GM15510 (cell line): ENCODE results near the gene CCDC88B.

Experiments used
- POLR2A ChIP-seq: IDR thresholded peaks from 3 replicates; pipeline ENCODE4 v1.6.1; 2011; ENCODE audit warnings: borderline replicate concordance; ENCODE audit not compliant: insufficient read length; ENCODE audit errors: extremely low read depth

CCDC88B gene

GRCh38 chr11:64342869-64343745 lies 3.1 kb downstream of the CCDC88B start:
- TF ChIP-seq POLR2A = no peak

- TF ChIP-seq POLR2A = no peak
Observed at GRCh38 chr11:64343767-64344559, 4.0 kb downstream of the CCDC88B start.

DNA sequence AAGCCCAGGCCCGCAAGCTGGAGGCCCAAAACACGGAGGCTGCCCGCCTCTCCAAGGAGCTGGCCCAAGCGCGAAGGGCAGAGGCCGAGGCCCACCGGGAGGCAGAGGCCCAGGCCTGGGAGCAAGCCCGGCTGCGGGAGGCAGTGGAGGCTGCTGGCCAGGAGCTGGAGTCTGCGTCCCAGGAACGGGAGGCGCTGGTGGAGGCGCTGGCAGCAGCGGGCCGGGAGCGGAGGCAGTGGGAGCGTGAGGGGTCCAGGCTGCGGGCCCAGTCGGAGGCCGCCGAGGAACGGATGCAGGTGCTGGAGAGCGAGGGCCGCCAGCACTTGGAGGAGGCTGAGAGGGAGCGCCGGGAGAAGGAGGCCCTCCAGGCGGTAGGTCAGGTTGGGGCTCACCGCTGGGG lies 4.8 kb downstream of the CCDC88B start:
- no peak for TF ChIP-seq POLR2A

DNA sequence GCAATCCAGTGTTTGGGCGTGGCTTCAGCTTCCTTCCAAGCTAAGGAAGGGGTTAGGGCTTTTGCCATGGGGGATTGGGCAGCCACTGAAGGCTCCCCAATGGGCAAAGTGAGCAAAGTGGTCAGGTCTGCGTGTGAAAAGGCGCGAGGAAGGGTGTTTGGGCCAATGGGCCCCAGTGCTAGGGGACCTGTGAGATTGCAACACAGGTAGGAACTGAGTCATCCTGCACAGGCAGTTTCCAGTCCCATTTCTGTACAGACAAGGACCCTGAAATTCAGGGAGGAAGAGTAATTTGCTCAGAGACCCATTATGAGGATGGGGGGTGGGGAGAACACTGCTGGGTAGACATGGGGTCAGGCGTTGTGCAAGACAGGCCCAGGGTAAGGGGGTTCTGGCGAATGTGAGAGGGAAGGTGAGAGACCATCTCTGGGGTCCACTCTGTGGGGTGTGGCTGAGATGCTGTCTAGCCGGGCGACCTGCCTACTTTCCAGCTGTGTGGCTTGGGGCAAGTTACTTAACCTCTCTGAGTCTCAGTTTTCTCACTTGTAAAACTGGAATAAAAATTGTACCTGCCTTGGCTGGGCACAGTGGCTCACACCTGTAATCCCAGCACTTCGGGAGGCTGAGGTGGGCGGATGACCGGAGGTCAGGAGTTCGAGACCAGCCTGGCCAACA lies 7.3 kb downstream of the CCDC88B start:
- no peak for TF ChIP-seq POLR2A

- no peak for TF ChIP-seq POLR2A
Observed at GRCh38 chr11:64348383-64349024, 8.5 kb downstream of the CCDC88B start.

- TF ChIP-seq POLR2A = no peak
Observed at GRCh38 chr11:64349025-64349387, 9.0 kb downstream of the CCDC88B start.

DNA sequence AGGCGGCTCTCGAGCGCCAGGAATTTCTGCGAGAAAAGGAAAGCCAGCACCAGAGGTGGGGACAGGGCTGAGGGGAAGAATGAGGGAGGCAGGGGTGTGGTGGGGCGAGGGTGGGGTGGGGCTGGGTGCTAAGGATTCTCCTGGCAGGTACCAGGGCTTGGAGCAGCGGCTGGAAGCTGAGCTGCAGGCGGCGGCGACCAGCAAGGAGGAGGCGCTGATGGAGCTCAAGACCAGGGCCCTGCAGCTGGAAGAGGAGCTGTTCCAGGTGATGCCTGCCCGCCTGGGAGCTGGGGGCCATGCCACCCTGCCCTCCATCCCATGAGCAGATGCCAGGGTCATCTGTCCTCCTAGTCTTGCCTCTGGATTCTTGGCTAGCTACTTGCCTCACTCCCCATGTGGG lies 9.4 kb downstream of the CCDC88B start:
- TF ChIP-seq POLR2A = no peak

DNA sequence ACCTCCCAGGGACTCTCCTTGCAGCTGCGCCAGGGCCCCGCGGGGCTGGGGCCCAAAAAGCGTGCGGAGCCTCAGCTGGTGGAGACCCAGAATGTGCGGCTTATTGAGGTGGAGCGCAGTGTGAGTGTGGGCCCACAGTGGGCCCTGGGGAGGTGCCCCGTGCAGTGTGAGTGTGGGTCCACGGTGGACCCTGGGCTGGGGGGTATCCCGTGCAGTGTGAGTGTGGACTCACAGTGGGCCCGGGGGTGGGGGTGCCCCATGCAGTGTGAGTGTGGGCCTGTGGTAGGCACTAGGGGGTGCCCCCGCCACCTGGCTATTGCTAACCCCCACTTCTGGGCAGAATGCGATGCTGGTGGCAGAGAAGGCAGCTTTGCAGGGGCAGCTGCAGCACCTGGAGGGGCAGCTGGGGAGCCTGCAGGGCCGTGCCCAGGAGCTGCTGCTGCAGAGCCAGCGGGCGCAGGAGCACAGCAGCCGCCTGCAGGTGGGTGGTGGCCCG lies 11.2 kb downstream of the CCDC88B start:
- no peak for TF ChIP-seq POLR2A

DNA sequence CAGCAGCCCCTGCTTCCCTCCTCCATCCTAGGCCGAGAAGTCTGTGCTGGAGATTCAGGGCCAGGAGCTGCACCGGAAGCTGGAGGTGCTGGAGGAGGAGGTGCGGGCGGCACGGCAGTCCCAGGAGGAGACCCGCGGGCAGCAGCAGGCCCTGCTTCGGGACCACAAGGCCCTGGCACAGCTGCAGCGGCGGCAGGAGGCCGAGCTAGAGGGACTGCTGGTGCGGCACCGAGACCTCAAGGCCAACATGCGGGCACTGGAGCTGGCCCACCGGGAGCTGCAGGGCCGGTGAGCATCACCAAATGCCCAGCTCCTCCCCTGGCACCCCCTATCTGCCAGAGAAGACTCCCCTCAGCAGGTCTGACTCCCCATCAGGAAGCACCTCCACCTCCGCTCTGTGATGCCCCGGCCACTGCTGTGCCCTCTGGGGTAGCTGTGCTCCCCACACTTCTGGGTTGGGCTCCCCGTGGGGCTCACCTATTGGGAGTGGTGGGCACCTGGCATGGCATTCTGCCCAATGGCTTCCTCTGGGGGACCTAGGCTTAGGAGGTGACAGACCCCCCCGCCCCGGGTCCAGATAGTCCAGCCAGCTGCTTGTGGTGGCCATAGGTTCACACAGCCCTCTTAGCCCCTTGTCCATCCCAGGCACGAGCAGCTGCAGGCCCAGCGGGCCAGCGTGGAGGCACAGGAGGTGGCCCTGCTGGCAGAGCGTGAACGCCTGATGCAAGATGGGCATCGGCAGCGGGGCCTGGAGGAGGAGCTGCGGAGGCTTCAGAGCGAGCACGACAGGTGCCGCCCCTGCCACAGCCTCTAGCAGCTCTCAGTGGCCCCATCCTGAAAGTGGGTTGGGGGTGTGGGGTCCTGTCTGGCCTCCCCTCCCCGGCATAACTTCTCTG lies 12.3 kb downstream of the CCDC88B start:
- TF ChIP-seq POLR2A = no peak

DNA sequence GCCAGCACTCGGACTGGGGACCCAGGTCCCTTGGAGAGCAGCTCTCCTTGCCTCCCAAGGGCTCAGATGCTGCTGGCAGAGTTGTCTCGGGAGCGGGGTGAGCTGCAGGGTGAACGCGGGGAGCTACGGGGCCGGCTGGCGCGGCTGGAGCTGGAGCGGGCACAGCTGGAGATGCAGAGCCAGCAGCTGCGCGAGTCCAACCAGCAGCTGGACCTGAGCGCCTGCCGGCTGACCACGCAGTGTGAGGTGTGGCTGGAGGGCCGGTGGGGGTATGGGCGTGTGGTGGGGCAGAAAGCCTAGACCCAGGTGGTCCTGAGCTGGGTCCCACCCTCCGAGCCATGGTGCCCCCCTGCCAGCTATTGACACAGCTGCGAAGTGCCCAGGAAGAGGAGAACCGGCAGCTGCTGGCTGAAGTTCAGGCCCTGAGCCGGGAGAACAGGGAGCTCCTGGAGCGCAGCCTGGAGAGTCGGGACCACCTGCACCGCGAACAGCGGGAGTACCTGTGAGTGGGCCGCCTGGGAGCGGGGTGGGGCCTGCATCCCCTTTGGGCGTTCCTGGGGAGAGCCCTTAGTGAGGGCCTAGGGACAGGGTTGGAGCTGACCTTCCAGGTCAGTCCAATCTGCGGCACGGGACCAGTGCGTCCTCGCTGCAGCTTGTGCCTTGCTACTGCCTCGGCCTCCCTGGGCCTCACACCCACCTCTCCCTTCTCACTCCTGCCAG lies 13.2 kb downstream of the CCDC88B start:
- no peak for TF ChIP-seq POLR2A

DNA sequence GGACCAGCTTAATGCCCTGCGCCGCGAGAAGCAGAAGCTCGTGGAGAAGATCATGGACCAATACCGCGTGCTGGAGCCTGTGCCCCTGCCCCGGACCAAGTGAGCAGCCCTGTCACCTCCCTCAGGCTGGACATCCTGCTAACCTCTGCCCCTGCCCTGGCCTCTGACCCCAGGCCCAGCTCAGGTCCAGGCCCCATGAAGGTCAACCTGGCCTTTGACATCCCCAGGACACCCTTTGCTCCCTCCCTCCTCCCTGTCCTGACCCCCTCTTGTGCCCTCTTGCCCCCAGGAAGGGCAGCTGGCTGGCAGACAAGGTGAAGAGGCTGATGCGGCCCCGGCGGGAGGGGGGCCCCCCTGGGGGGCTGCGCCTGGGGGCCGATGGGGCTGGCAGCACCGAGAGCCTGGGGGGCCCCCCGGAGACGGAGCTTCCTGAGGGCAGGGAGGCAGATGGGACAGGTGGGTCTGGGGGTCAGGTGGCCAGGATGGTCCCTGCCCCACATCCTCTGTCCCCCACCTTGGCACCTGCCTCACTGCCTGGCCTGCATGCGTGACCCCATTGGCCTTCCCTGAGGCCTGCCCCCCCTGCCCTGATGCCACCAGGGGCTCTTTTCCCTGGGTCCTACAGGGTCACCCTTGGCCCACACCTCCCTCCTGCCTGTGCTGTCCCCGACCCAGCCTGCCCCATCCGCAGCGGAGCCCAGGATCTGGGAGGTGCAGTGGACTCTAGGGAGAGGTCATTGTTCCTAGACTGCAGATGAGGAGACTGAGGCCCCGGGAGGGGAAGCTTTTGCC lies 13.9 kb downstream of the CCDC88B start:
- TF ChIP-seq POLR2A = no peak
